A673 (cell line): ENCODE data around the gene DACT2.

Source experiments
- CTCF ChIP-seq: fragments of 300-800, 200-600 bp; sonication (generic); conservative IDR thresholded peaks from 2 replicates; pipeline ENCODE4 v1.5.1; 2017; ENCODE audit warnings: low read depth, mild to moderate bottlenecking, antibody characterized with exemption, low read length, moderate library complexity, mixed read lengths
- EZH2 ChIP-seq: fragments of 200-600 bp; sonication (generic); IDR thresholded peaks from 2 replicates; pipeline ENCODE4 v1.6.1; 2017; ENCODE audit warnings: borderline replicate concordance, low read depth, mild to moderate bottlenecking, mixed read lengths, antibody characterized with exemption, low read length; ENCODE audit not compliant: poor library complexity, severe bottlenecking

- TF ChIP-seq CTCF: no peak
- no peak for TF ChIP-seq EZH2
Observed at GRCh38 chr6:168364793-168365421, 45.3 kb upstream of the DACT2 start.
